KG1 (cell line): ENCODE measurements around the gene IL25.
"Not testable (repeated sequence)": the region's sequence is repeated elsewhere in the genome, so short reads cannot be mapped to it uniquely, and the experiment has no call there.

Source experiments
- DNase-seq: peaks from one replicate; lab custom pipeline; 2025; lab: John Stamatoyannopoulos, UW

Gene IL25

GRCh38 chr14:23372509-23372908 is at the start of gene IL25:
Gene IL25, plus strand, starts transcription at chr14:23372809.
- no peak for DNase-seq

- DNase-seq, result no peak
Observed at GRCh38 chr14:23323838-23324454, 48.7 kb upstream of the IL25 start.

GRCh38 chr14:23324455-23324846 is 48.2 kb upstream of the IL25 start:
- no peak for DNase-seq

- DNase-seq, result no peak
Observed at GRCh38 chr14:23324993-23325392, 47.6 kb upstream of the IL25 start.

GRCh38 chr14:23325746-23326145 is 46.9 kb upstream of the IL25 start:
- DNase-seq, result not testable (repeated sequence)

GRCh38 chr14:23326491-23327332 is 45.9 kb upstream of the IL25 start:
- no peak for DNase-seq

- peak; percentile 46 for DNase-seq
Observed at GRCh38 chr14:23327947-23328744, 44.5 kb upstream of the IL25 start.

- no peak for DNase-seq
Observed at GRCh38 chr14:23335623-23336022, 37.0 kb upstream of the IL25 start.

GRCh38 chr14:23339506-23340268 is 32.9 kb upstream of the IL25 start:
- DNase-seq, result no peak

GRCh38 chr14:23344481-23344880 is 28.1 kb upstream of the IL25 start:
- DNase-seq, result no peak

- DNase-seq, result no peak
Observed at GRCh38 chr14:23345987-23346692, 26.5 kb upstream of the IL25 start.

GRCh38 chr14:23346693-23347405 is 25.8 kb upstream of the IL25 start:
- no peak for DNase-seq

- DNase-seq, result no peak
Observed at GRCh38 chr14:23347406-23348296, 25.0 kb upstream of the IL25 start.

GRCh38 chr14:23348297-23348655 is 24.3 kb upstream of the IL25 start:
- DNase-seq, result no peak

GRCh38 chr14:23349156-23349845 is 23.3 kb upstream of the IL25 start:
- DNase-seq, result no peak

GRCh38 chr14:23351681-23352505 is 20.7 kb upstream of the IL25 start:
- no peak for DNase-seq

- no peak for DNase-seq
Observed at GRCh38 chr14:23352506-23353432, 19.8 kb upstream of the IL25 start, which contains the start of gene SLC22A17. Gene SLC22A17, minus strand, starts transcription at chr14:23352887.
